ENCODE measurements around the gene ACSF3. TPM values are rescaled to one million over a fixed set of nuclear protein-coding genes. Genes with fewer than 3 reads are reported as not detected.

Gene ACSF3
- total RNA-seq, 1 donor from 2014 or later, result 19.7 TPM

DNA sequence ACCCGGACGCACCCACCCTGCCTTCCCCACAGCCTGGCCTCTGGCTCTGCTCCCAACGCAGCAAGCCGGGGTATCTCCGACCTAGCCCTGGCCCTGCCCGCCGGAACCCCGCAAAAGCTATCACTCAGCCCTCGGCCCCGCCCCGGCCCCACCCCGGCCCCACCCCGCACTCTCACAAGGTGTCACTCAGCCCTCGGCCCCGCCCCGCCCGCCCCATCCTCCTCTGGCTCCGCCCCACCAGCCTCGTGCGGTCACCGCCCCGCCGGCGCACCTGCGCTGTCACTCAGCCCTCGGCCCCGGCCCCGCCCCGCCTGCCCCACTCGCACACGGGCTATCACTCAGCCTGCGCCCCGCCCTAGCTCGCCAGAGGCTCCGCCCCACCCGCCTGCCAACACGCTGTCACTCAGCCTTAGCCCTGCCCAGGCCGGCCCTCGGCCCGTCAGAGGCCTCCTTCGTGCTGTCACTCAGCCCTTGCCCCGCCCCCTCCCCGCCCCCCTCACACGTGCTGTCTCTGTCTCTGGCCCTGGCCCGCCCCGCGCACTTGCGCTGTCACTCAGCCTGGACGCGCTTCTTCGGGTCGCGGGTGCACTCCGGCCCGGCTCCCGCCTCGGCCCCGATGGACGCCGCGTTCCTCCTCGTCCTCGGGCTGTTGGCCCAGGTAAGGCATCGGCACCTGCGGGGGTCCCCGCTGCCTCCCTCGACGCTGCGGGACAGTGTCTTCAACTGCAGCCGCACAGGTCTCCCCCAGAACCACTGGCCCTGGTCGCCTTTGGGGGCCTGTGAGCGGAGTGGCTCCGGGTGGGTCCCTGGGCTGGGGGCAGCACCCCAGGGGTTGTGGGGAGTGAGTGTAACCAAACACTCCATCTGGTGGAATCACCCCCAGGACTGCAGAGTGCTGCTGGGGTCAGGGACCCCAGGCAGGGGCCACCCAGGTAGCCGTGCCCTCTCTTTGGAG is 77.8 kb downstream of the ACSF3 start, which contains the start of gene CDH15:
TSS of gene CDH15 (plus strand) at position 533 of the 955 bp plus-strand sequence. CDS start at position 617, 84 bp downstream.
- DNase-seq (ENCODE audit: low read depth), result peak; percentile 99

DNA sequence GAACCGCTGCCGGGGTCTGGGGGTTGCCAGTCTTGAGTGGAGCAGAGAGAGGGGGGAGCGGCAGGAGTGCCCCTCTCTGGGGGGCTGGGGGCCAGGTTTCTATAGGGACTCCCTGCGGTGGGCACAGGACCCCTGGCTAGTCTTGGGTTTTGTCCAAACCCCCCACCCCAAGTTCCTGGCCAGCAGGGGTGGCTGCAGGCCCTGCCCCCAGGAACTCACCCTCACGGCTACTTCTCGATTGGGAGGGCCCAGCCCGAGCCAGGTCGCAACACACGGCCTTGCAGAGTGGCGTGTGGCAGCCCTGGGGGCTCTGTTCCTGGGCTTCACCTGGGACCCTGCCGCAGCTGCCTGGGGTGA is 78.5 kb downstream of the ACSF3 start:
- no peak for DNase-seq (ENCODE audit: low read depth)

GRCh38 chr16:89172528-89173173 is 79.0 kb downstream of the ACSF3 start:
- peak; percentile 96 for DNase-seq (ENCODE audit: low read depth)

- DNase-seq (ENCODE audit: low read depth), result peak; percentile 63
These were observed 79.7 kb downstream of the ACSF3 start for GRCh38 chr16:89173174-89173921.

GRCh38 chr16:89174055-89174827 is 80.6 kb downstream of the ACSF3 start:
- peak; percentile 96 for DNase-seq (ENCODE audit: low read depth)

- DNase-seq (ENCODE audit: low read depth), result peak; percentile 98
These were observed 81.2 kb downstream of the ACSF3 start for GRCh38 chr16:89174877-89175276.

- peak; percentile 90 for DNase-seq (ENCODE audit: low read depth)
These were observed 81.9 kb downstream of the ACSF3 start for GRCh38 chr16:89175280-89176146.

DNA sequence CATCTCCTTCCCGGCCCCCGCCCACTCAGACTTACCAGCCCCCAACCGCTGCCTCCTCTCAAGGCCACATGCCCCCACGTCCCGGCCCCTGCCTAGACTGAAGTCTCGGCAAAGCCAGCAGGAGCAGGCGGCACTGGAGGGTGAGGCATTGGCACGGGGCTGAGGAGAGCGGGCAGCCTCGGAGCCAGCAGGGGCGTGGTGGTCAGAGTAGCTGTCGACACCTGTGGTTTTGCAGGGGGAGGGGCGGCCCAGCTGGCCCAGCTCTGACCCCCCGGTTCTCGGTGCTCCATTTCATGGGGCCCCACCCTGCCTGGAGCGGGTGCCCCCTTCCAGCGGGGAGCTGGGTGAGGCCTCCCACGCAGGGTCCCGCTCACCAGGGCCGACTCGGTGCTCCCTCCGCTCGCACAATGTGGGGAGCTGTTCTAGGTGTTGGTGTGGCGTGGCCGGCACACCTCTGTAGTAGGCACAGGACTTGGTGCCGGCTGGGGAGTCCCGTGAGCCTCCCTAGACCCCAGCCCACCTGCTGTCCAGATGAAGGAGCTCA is 82.6 kb downstream of the ACSF3 start:
- peak; percentile 74 for DNase-seq (ENCODE audit: low read depth)

- DNase-seq (ENCODE audit: low read depth), result no peak
These were observed 83.1 kb downstream of the ACSF3 start for GRCh38 chr16:89176717-89177116.

DNA sequence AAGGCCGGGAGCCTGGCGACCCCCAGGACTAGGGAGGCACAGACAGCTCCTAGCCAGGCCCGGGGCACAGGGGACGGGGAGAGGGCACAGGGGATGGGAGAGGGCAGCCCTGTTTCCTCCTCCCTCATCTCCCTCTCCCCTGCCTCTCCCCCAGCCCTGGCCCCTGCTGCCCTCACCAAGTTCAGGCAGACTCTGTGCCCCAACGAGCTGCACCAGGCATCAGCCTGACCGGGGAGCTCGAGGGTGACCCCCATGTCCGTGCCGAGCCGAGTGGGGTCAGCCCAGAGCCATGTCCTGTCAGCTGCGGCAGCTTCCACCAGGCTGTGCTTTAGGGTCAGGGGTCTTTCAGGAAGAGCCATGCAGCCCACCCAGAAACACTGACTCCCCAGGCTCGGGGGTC is 83.8 kb downstream of the ACSF3 start:
- DNase-seq (ENCODE audit: low read depth), result no peak

DNA sequence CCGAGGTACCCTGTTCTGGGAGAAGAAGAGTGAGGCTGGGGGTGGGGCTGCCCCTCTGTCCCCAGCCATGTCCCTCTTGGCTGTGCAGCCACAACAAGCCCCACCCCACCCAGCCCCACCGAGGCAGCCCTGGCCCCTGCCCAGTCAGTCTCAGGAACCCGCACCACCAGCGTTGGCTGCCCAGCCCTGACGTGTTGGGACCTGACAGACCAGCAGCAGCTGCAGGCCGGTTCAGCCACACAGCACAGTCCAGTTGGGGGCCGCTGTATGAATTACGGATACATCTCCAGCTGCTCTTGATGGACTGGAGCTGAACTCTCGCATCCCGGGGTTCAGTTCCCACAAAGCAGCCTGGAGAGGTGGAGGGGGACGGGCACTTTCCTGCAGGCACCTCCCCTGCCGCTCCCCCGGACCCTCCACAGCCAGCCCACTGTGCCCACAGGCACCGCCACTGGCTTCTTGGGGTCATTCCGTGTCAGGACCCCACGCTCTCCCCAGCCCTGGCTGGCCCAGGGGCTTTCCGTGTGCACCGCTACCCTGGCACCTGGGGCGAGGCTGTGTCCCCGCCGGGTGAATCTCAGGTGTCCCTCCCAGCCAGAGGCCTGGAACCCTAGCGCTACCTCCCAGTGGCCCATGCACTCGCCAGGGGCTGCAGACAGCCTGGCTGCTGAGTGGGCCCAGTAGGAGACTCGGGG is 84.9 kb downstream of the ACSF3 start:
- peak; percentile 68 for DNase-seq (ENCODE audit: low read depth)

DNA sequence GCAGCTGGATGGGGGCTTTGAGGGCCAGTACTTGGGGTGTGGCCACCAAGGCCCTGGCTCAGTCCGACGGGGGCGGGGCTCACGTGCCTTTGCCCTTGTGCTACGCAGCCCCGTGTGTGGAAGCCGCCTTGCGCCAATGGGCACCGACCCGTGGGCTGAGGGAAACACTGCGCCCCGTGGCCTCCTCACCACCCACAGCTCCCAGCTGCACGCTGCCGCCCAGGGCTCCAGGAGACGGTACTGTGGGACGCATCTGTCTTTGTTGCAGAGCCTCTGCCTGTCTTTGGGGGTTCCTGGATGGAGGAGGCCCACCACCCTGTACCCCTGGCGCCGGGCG is 85.5 kb downstream of the ACSF3 start:
- DNase-seq (ENCODE audit: low read depth), result no peak

DNA sequence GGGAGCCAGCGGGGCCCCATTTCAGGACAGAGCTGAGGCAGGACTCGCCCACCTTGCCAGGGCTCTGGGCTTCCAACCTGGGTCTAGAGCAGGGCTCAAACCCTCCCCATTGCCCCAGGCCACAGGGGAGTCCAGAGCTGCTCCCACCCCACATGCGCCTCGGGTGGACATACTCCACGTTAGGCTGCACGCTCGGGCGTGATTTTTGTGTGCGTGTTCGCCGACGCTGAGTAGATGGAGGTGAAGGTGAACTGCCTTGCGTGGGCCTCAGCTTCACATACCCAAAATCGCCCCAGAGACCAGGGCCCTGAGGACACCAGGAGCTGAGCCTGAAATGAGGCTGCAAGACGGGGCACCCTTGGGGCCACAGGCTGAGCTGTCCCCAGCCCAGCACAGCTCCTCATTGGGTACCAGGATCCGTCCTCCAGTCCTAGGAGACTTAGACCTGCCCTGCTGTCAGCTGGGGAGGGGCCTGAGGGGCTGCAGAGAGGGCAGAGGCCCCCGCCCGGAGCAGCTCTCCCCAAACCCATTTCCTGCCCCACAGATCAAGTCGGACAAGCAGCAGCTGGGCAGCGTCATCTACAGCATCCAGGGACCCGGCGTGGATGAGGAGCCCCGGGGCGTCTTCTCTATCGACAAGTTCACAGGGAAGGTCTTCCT is 86.1 kb downstream of the ACSF3 start:
- DNase-seq (ENCODE audit: low read depth), result no peak

GRCh38 chr16:89183463-89183862 is 89.8 kb downstream of the ACSF3 start:
- DNase-seq (ENCODE audit: low read depth), result no peak

GRCh38 chr16:89183975-89184676 is 90.5 kb downstream of the ACSF3 start:
- DNase-seq (ENCODE audit: low read depth), result no peak

- no peak for DNase-seq (ENCODE audit: low read depth)
These were observed 91.0 kb downstream of the ACSF3 start for GRCh38 chr16:89184677-89184932.

DNA sequence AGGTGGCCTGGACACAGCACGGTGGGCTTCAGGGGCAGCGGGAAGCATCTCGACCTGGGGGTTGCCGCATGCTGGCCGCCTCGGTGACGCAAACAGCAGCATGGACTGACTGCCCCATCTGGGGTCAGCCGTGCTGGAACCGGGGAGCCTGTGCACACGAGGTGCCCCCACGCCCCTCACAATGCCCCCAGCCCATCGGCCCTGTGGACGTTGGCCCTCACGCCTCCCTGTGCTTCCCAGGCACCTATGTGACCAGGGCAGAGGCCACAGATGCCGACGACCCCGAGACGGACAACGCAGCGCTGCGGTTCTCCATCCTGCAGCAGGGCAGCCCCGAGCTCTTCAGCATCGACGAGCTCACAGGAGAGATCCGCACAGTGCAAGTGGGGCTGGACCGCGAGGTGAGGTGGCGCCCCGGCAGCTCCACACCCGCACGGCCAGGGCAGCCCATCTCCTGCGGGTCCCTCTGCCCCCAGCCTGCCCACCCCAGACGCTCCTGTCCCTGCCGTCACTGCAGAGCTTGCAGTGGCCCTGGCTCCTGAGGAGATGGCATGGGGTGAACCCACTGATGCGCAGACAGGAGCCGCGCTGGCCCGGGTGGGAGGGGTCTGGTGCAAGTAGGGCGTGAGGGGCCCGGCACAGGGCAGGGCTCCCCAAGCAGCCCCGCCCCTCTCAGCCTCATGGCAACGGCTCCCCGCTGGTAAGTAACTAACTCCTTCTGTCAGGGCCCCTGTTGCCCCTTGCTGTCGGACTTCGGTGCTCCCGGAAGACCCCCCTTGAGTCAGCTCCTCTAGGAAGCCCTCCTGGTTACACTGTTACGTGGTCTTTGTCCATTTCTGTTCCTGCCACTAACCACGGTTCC is 91.5 kb downstream of the ACSF3 start:
- peak; percentile 22 for DNase-seq (ENCODE audit: low read depth)

Data from myocyte (in vitro differentiated cells).